ENCODE results near the gene PRKG1. TPM values are rescaled to one million over a fixed set of nuclear protein-coding genes. Genes with fewer than 3 reads are reported as not detected.

The PRKG1 gene
- total RNA-seq, 5 donors from 2014 or later (not counting 1 experiment from before 2014, with no cell fraction given): 0.03 to 0.26 (median 0.19) TPM; not detected in 1

DNA sequence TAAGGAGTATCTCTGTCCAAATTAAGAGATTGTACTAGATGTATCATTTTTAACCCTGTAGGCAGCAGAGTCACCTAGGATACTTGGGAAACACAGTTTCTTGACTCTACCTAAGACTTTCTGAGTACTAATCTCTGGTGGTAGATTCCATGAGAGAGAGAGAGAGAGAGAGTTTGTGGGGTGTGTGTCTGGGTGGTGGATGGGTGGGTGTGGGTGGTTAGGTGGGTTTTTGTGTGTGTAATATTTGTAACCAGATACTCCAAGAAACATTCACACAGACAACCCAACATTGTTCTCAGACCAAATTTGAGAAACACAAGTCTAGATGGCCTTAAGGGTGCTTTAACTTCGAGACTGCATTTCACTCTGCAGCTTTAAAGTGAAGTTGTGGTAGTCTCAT is 215.2 kb downstream of the PRKG1 start:
- no peaks in the 10 kb centered on the region for H3K4me1 ChIP-seq (ENCODE audit: control insufficient read depth in 1 of 2, extremely low read depth in 1 of 2, insufficient read depth in 2 of 2, low read length in 2 of 2)
- no peaks in the 10 kb centered on the region for H3K36me3 ChIP-seq (ENCODE audit: control insufficient read depth in 2 of 2, extremely low read depth in 1 of 2, insufficient read depth in 1 of 2, low read length in 1 of 2)
- CTCF ChIA-PET: no interaction called here
- no peaks in the 10 kb centered on the region for H3K27me3 Mint-ChIP-seq
- no peak overlapping the region for H3K4me3 ChIP-seq (ENCODE audit: control insufficient read depth in 1 of 2, extremely low read depth in 1 of 2, low read length in 1 of 2)
- H3K27me3 ChIP-seq (replicated peaks in 1 of 2; ENCODE audit: control insufficient read depth in 2 of 2, extremely low read depth in 1 of 2, insufficient read depth in 2 of 2, low read length in 1 of 2): no peaks in the 10 kb centered on the region
- H3K9me3 ChIP-seq: no peaks in the 10 kb centered on the region
- H3K36me3 Mint-ChIP-seq: no peaks in the 10 kb centered on the region
- POLR2A ChIA-PET: no interaction called here
- no peak overlapping the region for H3K4me3 Mint-ChIP-seq
- H3K27ac Mint-ChIP-seq: no peak overlapping the region
- DNase-seq: no peak
- no peak for ATAC-seq (replicated peaks in 1 of 4)
- no peaks in the 10 kb centered on the region for H3K9me3 Mint-ChIP-seq
- no CpG with 5 or more reads among the region's 1 CpG for WGBS (ENCODE audit: insufficient coverage)
- no peak overlapping the region for H3K27ac ChIP-seq (ENCODE audit: low read length)
- no peaks in the 10 kb centered on the region for H3K4me1 Mint-ChIP-seq

DNA sequence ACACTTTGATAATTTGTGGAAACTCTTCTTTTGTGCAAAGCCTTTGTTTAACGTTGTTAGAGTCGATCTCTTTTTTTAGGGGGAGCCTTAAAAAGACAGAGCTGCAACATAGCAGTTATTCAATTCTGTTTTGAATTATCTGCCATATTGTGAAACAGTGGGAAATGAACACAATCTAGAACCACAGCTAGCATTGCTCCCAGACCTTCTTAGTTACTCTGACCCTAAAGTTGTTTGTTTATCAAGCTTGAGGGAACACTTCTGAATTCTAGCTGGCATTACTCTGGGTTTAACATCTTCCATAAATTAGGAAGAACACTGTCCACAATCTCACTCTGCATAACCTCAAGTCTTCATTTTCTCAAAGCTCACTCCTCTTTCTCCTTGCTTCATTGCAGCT is 217.7 kb downstream of the PRKG1 start:
- Histone ChIP-seq H3K4me1 (ENCODE audit: control insufficient read depth in 1 of 2, extremely low read depth in 1 of 2, insufficient read depth in 2 of 2, low read length in 2 of 2) (no peaks in the 10 kb centered on the region), H3K36me3 (ENCODE audit: control insufficient read depth in 2 of 2, extremely low read depth in 1 of 2, insufficient read depth in 1 of 2, low read length in 1 of 2) (no peaks in the 10 kb centered on the region), H3K4me3 (ENCODE audit: control insufficient read depth in 1 of 2, extremely low read depth in 1 of 2, low read length in 1 of 2) (no peak overlapping the region), H3K9me3 (no peaks in the 10 kb centered on the region), H3K27ac (ENCODE audit: low read length) (no peak overlapping the region), H3K27me3 (replicated peaks in 1 of 2; ENCODE audit: control insufficient read depth in 2 of 2, extremely low read depth in 1 of 2, insufficient read depth in 2 of 2, low read length in 1 of 2) (no peaks in the 10 kb centered on the region)
- POLR2A ChIA-PET: no interaction called here
- CTCF ChIA-PET: interaction anchor here in 1 of 2 donors (0.5 to 0.6 kb wide), 2 partner anchors 77 to 702 kb away, joined by 3 read pairs; no protein-coding TSS in a partner anchor
- Mint-ChIP-seq H3K36me3 (no peaks in the 10 kb centered on the region), H3K27ac (no peak overlapping the region), H3K9me3 (peaks cover 0 to 7% (median 0%) of the 10 kb centered on the region in 3 donors), H3K4me1 (no peaks in the 10 kb centered on the region), H3K27me3 (no peaks in the 10 kb centered on the region), H3K4me3 (no peak overlapping the region)
- ATAC-seq (replicated peaks in 1 of 4) (no peak), DNase-seq (no peak)
- no CpG with 5 or more reads among the region's 2 CpGs for WGBS (ENCODE audit: insufficient coverage)

DNA sequence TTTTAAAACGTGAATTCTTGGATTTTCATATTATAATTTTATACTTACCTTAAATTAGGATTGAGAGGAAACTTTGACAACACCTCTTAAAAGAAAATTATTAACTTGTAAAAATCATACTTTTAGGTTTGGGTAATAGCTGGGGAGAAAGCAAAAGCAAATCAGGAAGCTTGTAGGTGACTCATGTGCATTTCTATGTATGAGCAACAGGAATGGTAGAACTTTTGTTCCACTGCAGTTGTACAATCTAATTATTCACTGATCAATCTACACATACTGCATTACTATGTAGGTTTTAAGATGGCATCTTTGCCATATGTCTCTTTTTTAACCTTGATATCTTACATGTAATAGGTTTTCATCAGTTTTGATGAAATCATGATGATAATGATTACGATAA is 223.2 kb downstream of the PRKG1 start:
- Mint-ChIP-seq H3K4me3 (no peak overlapping the region), H3K27me3 (no peaks in the 10 kb centered on the region), H3K9me3 (peaks cover 0 to 7% (median 0%) of the 10 kb centered on the region in 3 donors), H3K36me3 (no peaks in the 10 kb centered on the region), H3K4me1 (no peaks in the 10 kb centered on the region), H3K27ac (no peak overlapping the region)
- no CpG with 5 or more reads among the region's 2 CpGs for WGBS (ENCODE audit: insufficient coverage)
- Histone ChIP-seq H3K9me3 (no peaks in the 10 kb centered on the region), H3K36me3 (ENCODE audit: control insufficient read depth in 2 of 2, extremely low read depth in 1 of 2, insufficient read depth in 1 of 2, low read length in 1 of 2) (no peaks in the 10 kb centered on the region), H3K4me1 (ENCODE audit: control insufficient read depth in 1 of 2, extremely low read depth in 1 of 2, insufficient read depth in 2 of 2, low read length in 2 of 2) (no peaks in the 10 kb centered on the region), H3K4me3 (ENCODE audit: control insufficient read depth in 1 of 2, extremely low read depth in 1 of 2, low read length in 1 of 2) (no peak overlapping the region), H3K27me3 (replicated peaks in 1 of 2; ENCODE audit: control insufficient read depth in 2 of 2, extremely low read depth in 1 of 2, insufficient read depth in 2 of 2, low read length in 1 of 2) (no peaks in the 10 kb centered on the region), H3K27ac (ENCODE audit: low read length) (no peak overlapping the region)
- ChIA-PET POLR2A (no interaction called here), CTCF (no interaction called here)
- DNase-seq (no peak), ATAC-seq (replicated peaks in 1 of 4) (no peak)

DNA sequence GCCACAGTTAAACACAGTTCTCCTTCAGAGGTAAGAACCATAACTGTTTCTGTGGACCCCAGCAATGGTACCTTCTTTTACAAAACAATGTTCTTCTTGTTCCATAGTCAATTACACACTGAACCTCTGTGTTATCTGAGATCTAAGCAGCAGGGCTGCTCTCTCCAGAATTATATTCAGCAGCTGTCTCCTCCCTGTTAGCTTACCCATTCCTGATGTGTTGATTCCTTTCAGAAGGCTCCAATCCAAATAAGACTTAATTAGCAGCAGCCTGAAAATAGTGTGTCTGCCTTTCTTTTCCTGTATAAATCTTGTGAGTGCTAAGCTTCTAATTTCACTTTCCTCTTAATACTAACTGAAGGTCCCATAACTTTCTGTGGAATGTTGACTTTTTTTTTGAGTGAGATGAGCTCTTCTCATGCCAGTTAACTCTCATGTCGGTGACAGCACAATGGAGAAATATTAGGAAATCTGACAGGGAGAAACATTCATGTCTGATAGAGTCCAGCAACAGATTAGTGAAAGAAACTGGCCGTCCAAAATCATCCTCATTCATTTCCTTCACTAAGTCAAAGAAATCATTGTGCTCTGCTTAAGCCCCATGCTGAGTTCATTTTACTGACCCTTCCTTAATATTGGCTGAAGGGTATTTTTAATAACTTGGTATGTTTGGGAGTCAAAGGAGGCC is 226.5 kb downstream of the PRKG1 start:
- POLR2A ChIA-PET: interaction anchor here in 1 of 2 donors (0.6 kb wide), 1 partner anchor 134 kb away, joined by 4 read pairs; no protein-coding TSS in a partner anchor
- Histone ChIP-seq H3K9me3 (no peaks in the 10 kb centered on the region), H3K36me3 (ENCODE audit: control insufficient read depth in 2 of 2, extremely low read depth in 1 of 2, insufficient read depth in 1 of 2, low read length in 1 of 2) (no peaks in the 10 kb centered on the region), H3K27me3 (replicated peaks in 1 of 2; ENCODE audit: control insufficient read depth in 2 of 2, extremely low read depth in 1 of 2, insufficient read depth in 2 of 2, low read length in 1 of 2) (no peaks in the 10 kb centered on the region), H3K27ac (ENCODE audit: low read length) (no peak overlapping the region), H3K4me3 (ENCODE audit: control insufficient read depth in 1 of 2, extremely low read depth in 1 of 2, low read length in 1 of 2) (no peak overlapping the region), H3K4me1 (ENCODE audit: control insufficient read depth in 1 of 2, extremely low read depth in 1 of 2, insufficient read depth in 2 of 2, low read length in 2 of 2) (no peaks in the 10 kb centered on the region)
- WGBS (ENCODE audit: insufficient coverage): no CpG with 5 or more reads among the region's 2 CpGs
- no peak for ATAC-seq (replicated peaks in 1 of 4)
- CTCF ChIA-PET: no interaction called here
- no peak overlapping the region for H3K27ac Mint-ChIP-seq
- peaks cover 0 to 4% (median 0%) of the 10 kb centered on the region in 3 donors for H3K9me3 Mint-ChIP-seq
- no peak for DNase-seq
- H3K27me3 Mint-ChIP-seq: no peaks in the 10 kb centered on the region
- no peak overlapping the region for H3K4me3 Mint-ChIP-seq
- H3K4me1 Mint-ChIP-seq: no peaks in the 10 kb centered on the region
- H3K36me3 Mint-ChIP-seq: no peaks in the 10 kb centered on the region

DNA sequence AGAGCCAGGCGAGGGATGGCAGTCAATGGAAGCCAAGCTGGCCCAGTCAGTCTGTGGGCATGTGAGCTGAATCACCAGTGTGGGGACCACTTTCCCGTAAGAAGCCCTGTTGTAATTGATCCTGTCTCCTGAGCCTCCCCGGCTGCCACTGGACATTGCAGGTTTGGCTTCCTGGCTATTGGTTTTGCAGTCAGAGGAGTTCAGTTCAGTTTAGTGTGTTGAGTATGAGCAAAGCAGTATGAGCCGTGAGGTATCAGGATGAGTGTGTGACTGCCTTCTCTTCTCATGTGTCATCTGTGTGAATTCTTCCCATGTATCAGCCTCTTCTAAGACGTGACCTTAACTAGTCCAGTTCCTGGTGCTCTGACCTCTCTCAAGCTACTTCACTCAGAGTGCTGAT is 227.4 kb downstream of the PRKG1 start:
- no peaks in the 10 kb centered on the region for H3K27me3 Mint-ChIP-seq

DNA sequence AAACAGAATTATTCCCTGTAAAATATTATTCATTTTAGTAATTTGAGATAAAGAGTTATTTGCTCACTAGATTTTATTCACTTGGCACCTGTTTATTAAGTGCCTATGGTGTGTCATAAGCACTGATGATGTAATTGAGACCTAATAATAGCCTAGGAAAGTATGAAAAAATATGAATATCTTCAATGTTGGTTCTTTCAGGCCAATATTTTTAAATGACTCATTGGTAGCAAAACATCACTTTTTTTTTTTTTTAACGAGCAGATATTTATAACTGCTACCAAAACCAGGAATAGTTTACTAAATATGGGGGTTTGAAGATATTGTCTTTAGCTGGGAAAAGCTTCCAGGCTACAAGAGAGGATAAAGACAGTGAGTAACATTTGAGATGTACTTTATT is 228.0 kb downstream of the PRKG1 start:
- WGBS (ENCODE audit: insufficient coverage): no CpG with 5 or more reads among the region's 1 CpG

More for the DNA sequence above, 227.4 kb downstream of the PRKG1 start:
- Histone ChIP-seq H3K27ac (ENCODE audit: low read length) (no peak overlapping the region), H3K9me3 (no peaks in the 10 kb centered on the region), H3K4me3 (ENCODE audit: control insufficient read depth in 1 of 2, extremely low read depth in 1 of 2, low read length in 1 of 2) (no peak overlapping the region), H3K27me3 (replicated peaks in 1 of 2; ENCODE audit: control insufficient read depth in 2 of 2, extremely low read depth in 1 of 2, insufficient read depth in 2 of 2, low read length in 1 of 2) (no peaks in the 10 kb centered on the region), H3K4me1 (ENCODE audit: control insufficient read depth in 1 of 2, extremely low read depth in 1 of 2, insufficient read depth in 2 of 2, low read length in 2 of 2) (no peaks in the 10 kb centered on the region), H3K36me3 (ENCODE audit: control insufficient read depth in 2 of 2, extremely low read depth in 1 of 2, insufficient read depth in 1 of 2, low read length in 1 of 2) (no peaks in the 10 kb centered on the region)
- ATAC-seq (replicated peaks in 1 of 4): no peak
- 68% methylated on average over 3 of the region's 5 CpGs for WGBS (ENCODE audit: insufficient coverage)
- peaks cover 0 to 1% (median 0%) of the 10 kb centered on the region in 3 donors for H3K9me3 Mint-ChIP-seq
- H3K4me1 Mint-ChIP-seq: no peaks in the 10 kb centered on the region
- ChIA-PET CTCF (no interaction called here), POLR2A (no interaction called here)
- H3K27ac Mint-ChIP-seq: no peak overlapping the region
- H3K4me3 Mint-ChIP-seq: no peak overlapping the region
- H3K36me3 Mint-ChIP-seq: no peaks in the 10 kb centered on the region
- DNase-seq: no peak

More for the DNA sequence above, 228.0 kb downstream of the PRKG1 start:
- H3K4me3 ChIP-seq (ENCODE audit: control insufficient read depth in 1 of 2, extremely low read depth in 1 of 2, low read length in 1 of 2): no peak overlapping the region
- Mint-ChIP-seq H3K4me3 (no peak overlapping the region), H3K27me3 (no peaks in the 10 kb centered on the region), H3K36me3 (no peaks in the 10 kb centered on the region), H3K27ac (no peak overlapping the region), H3K9me3 (no peaks in the 10 kb centered on the region), H3K4me1 (no peaks in the 10 kb centered on the region)
- H3K4me1 ChIP-seq (ENCODE audit: control insufficient read depth in 1 of 2, extremely low read depth in 1 of 2, insufficient read depth in 2 of 2, low read length in 2 of 2): no peaks in the 10 kb centered on the region
- CTCF ChIA-PET: no interaction called here
- H3K27ac ChIP-seq (ENCODE audit: low read length): no peak overlapping the region
- no peak for DNase-seq
- no peaks in the 10 kb centered on the region for H3K36me3 ChIP-seq (ENCODE audit: control insufficient read depth in 2 of 2, extremely low read depth in 1 of 2, insufficient read depth in 1 of 2, low read length in 1 of 2)
- POLR2A ChIA-PET: no interaction called here
- ATAC-seq (replicated peaks in 1 of 4): no peak
- H3K9me3 ChIP-seq: no peaks in the 10 kb centered on the region
- H3K27me3 ChIP-seq (replicated peaks in 1 of 2; ENCODE audit: control insufficient read depth in 2 of 2, extremely low read depth in 1 of 2, insufficient read depth in 2 of 2, low read length in 1 of 2): no peaks in the 10 kb centered on the region
